Gastroesophageal sphincter (tissue), 3 donors: Measurements from ENCODE around the gene CEBPG.

Source experiments
- CTCF ChIP-seq, 4 experiments: fragments of 200-600 bp in 2 of 4; fragments of 450-650 bp in 2 of 4; sonication (generic) in 1 of 4; IDR thresholded peaks; one replicate each; pipeline ENCODE4 v1.5.1; 2017 to 2019; ENCODE audit warnings: antibody characterized with exemption in 4 of 4, mild to moderate bottlenecking in 2 of 4, moderate library complexity in 2 of 4
- EP300 ChIP-seq: sonication (generic); formaldehyde crosslinking; IDR thresholded peaks from one replicate; pipeline ENCODE4 v1.6.1; 2017; ENCODE audit warnings: antibody characterized with exemption, mild to moderate bottlenecking
- POLR2A ChIP-seq, 2 donors: fragments of 450-650 bp; IDR thresholded peaks; one replicate each; pipeline ENCODE4 v1.6.1; 2017; ENCODE audit warnings: antibody characterized with exemption in 2 of 2, mild to moderate bottlenecking in 2 of 2, moderate library complexity in 1 of 2

- TF ChIP-seq POLR2A (IDR thresholded peaks at IDR 0.05): no peak
- TF ChIP-seq CTCF (IDR thresholded peaks at IDR 0.05): no peak
- TF ChIP-seq EP300: no peak
Measured at GRCh38 chr19:33394723-33395560, 21.4 kb downstream of the CEBPG start.
